ENCODE results near the gene SLC25A4.

The SLC25A4 gene

DNA sequence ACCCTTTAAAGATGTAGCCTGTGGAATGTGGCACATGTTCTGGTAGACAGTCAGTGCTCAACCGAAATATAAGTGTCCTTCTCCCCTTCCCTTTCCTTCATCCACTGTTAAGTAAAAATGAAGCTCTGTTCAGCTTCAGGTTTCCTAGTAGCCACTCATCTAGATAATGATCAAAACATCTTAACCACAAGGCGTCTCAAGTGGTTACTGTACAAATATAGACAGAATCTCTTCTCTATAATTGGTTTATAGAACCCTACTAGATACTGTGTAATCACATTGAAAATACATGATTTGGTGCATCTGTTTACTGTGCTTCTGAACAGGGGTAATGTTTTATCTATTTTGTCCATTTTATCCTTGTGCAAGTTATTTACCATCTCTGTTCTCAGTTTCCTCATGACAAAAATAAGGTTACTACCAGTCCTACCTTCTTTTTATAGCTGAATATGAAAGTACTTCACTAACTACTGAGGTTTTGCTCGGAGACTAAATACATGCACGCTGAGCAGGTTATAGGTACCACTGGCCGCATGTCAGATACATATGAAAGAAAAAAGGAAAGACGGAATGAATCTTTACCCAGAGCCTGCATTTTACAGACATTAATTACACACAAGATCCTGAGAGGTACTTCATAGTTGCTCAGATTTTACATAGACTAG, 20.3 kb upstream of the SLC25A4 start:
- DNase-seq, result no peak

DNA sequence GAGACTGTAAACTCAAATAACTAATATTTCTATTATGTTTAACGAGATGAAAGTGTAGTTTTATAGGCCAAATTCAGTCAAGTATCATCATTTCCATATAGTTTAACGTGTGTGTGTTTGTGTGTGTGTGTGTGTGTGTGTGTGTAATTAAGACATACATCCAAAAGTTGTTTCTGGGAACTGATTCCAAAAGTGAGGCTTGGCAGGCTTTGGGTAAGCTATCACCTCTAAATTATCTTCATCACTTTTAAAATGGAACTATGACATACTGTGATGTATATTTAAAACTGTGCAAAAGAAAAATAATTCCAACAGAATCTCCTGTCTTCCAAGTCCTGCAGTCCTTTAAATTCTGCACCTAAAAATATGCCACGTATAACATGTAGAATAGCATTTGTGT, 19.1 kb upstream of the SLC25A4 start:
- DNase-seq, result no peak

DNA sequence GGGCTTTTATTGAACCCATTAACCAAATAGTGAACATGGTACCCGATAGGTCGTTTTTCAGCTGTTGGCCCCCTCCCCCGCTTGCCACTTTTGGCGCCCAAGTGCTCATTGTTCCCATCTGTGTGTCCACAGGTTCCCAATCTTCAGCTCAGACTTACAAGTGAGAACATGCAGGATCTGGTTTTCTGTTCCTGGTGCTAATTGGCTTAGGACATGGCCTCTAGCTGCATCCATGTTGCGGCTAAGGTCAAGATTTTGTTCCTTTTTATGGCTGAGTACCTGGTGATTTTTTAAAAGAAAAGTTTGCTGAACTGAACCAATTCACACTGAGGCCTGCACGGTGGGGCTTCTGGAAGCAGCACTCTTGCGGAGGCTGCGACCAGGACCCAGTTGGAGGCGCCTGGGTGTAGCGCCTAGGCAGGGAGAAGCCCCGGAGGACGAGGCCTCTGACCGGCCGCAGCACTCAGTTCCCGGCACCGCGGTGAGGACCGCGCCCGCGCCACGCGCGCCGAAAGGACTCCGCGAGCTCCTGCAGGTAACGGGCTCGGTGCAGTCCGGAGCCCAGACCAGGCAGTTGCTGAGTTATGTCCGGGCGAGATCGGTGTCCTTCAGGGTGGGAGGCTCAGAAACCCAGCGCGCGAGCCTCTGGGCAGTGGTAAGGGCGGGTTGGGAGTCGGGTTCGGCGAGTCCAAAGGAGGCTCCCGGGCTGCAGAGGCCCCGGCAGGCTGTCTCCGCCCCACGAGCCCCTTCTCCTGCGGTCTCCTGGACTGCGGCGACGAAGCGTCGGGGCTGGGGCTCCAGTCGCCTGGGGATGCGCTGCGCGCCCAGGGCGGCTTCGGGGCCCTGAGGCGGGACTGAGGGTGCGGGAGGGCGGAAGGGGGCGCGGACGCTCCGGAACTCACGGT, 15.8 kb upstream of the SLC25A4 start:
- DNase-seq, result no peak

DNA sequence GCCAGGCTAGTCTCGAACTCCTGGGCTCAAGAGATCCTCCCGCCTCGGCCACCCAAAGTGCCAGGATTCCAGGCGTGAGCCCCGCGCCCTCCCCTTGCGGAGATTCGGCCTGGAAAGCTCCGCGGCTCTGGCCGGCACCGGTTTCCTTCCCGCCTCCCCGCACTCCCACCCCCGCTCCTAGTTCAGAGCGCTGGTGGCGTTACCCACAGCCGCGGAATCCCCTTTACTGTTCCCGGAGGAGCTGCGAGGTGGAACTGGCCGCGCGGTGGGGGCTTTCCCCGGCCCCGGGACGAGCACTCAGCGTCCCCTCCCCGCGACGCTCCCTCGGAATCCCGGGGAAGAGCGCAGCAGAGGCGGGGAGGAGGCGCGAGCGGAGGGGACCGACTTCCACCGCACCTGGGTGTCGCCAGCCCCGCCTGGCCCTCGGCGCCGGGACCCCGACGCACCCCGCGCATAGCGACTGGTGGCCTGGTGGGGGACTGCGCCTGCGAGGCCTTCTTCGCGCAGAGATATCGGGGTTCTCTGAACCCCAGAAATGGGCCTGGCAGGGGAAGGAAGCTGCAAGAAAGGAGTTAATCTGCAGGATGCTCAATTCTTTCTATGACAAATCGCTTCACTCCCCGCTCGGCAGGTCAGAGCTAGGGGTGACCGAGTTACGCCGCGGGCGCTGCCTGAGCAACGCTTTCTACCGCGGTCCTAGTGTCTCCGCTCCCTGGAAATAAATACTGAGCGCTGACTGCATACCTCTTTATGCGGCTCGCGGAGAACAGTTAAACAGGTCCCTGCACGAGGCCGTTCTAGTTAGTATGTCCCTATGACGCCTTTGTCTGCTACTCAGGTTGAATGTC, 14.6 kb upstream of the SLC25A4 start:
- peak; percentile 25 for DNase-seq

DNA sequence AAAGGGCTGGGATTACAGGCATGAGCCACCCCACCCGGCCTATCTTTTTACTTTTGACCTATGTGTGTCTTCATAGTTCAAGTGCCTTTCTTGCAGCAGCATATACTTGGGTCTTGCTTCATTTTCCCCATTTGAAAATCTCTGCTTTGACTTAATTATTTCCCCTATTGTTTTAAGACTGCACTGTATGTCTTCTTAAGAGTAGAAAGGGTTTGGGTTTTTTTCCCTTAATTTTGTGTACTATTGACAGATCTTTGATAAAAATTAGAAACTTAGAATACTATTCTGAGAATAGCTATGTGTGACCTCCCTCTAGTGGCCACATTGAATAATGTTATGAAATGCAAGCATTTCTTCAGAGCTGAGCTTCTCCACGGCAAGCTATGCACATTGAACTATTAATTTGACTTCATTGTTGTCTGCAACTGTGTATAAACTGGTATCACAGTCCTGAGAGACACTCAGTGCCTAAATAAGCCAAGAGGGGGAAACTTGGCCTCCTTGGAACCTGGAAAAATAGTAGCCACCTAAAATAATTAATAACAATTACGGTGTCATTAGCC, 8.7 kb upstream of the SLC25A4 start:
- peak; percentile 16 for DNase-seq

DNA sequence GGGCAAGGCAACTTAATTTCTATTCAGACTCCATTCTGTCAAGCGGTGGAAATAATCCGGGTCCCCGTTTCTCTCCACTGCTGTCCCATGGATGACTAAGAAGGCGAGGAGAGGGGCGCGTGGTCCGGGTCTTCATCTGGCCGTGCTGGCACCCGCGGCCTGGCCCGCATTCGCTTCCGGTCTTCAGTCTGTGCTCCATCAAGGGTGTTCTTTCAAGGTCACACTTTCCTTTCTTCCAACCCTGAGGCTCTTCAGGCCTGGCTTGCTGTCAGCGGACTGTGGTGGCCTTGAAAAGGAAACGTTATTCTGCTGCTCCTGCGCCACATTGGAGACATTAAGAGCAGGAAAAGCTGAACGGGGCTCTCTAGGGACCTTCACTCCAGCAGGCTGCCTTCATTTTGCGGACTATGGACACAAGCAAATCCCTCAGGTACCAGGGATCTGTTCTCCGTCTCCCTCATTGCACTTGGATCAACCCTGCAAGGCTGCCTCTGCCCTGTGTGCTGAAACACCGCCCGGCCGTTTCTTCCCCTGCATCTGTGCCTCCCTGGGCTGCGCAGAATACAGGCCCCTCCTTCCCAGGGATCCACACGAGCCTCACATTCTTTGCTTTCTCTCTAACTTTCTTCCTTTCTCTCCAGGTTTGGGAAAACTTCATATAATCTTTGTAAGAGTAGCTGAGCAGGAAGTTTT, 5.7 kb upstream of the SLC25A4 start:
- DNase-seq, result no peak

DNA sequence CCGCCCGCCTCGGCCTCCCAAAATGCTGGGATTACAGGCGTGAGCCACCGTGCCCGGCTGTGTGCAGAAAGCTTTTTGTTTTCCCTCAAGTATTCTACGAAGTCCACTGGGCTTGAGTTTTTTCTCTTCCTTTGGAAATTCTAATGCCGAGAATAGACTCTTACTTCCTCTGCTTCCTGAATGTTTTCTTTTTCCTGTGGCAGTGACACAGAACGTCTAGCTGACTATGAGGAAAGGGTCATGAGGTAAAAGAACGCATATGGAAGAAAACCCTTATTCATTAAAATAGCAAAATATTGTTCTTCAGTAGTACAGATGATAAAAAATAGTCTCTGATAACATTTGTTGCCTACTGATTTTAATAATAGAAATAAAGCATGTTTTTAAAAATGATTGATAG, 4.9 kb upstream of the SLC25A4 start:
- no peak for DNase-seq

DNA sequence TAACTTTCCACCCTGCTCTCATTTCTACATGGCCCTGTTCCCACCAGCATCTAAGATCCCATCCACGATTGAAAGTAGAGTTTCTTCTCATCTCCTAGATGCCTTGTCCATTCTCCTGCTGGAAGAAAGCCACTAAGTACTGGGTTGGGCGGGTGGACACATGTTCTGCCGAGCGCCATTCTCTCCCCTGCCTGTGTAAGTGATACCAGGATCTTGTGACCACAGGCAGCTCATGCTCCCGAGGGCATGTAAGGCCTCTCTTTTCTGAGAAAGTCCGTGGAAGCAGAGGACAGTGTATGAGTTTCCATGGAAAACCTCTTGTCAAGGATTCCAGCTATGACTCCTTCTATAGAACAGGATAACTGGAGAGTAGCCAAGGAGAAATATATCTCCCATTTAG, 3.3 kb upstream of the SLC25A4 start:
- DNase-seq, result no peak

DNA sequence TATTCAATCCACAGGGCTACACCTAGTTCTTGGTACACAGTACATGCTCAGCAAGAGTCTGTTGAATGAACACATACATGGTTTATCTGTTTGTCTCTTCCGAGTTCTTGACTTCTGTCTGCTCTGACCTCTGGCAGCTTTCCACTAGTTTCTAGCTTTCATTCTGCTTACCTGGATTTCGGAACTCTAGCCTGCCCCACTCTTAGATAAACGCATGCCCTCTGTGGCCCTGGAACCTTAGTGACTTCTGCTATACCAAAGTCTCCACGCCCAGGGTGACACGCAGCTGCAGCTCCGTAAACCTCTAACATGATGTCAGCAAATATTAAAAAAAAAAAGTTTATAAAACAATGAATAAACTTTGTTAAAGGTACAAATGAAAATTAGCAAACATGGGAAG, 1.3 kb upstream of the SLC25A4 start:
- no peak for DNase-seq

DNA sequence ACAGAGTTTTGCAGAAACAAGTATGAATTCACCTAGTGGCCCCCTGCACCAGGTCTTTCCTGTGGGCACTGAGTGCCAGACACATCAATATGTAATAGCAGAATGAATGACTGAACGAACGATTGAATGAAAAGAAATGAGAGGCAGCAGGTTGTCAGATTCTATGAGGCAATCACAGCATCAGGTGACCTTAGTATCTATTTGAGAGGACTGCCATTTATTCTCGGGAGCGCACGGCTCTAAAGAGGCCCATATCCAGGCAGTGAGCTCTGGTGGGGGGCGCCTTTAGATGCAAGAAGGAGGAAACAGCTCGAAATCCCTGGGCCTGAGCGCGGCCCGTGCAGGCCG, 528 bp upstream of the SLC25A4 start:
- DNase-seq, result no peak

DNA sequence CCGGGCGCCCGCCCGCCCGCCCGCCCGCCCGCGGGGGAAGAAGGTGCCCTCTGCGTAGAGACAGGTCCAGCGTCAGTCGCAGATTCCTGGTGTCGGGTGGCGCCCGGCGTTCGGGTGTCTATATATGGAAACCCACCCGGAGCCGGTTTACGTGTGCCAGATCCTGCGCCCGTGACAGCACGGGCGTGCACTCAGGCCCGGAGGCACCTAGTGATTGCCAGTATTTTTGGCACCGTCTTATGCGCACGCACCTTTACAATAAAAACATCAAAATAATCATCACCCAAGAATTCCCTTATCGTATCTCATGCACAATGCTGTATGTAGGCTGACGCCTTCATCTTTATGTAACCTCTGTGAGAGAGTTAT, 519 bp downstream of the SLC25A4 start:
- peak; percentile 43 for DNase-seq

DNA sequence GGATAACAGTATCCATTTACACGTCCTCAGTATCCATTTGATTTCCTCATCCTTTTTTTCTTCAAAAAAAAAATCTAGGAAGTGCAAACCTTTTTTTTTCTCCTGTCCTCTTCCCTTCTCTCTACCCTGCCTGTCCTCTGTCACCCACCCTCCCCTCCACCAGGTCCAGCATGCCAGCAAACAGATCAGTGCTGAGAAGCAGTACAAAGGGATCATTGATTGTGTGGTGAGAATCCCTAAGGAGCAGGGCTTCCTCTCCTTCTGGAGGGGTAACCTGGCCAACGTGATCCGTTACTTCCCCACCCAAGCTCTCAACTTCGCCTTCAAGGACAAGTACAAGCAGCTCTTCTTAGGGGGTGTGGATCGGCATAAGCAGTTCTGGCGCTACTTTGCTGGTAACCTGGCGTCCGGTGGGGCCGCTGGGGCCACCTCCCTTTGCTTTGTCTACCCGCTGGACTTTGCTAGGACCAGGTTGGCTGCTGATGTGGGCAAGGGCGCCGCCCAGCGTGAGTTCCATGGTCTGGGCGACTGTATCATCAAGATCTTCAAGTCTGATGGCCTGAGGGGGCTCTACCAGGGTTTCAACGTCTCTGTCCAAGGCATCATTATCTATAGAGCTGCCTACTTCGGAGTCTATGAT, 1.7 kb downstream of the SLC25A4 start:
- no peak for DNase-seq

DNA sequence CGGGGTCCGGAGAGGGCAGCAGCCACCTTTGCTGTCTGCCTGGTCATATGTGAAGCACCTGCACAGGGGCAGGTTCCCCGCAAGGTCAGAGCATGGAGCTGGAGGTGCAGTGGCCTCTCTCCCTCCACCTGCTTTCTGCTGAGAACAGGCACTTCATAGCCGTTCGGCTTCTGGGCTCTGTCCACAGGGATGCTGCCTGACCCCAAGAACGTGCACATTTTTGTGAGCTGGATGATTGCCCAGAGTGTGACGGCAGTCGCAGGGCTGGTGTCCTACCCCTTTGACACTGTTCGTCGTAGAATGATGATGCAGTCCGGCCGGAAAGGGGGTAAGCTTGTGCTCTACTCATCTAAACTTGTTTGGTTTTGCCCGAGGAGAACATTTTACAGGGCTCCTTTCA, 2.5 kb downstream of the SLC25A4 start:
- DNase-seq, result no peak

DNA sequence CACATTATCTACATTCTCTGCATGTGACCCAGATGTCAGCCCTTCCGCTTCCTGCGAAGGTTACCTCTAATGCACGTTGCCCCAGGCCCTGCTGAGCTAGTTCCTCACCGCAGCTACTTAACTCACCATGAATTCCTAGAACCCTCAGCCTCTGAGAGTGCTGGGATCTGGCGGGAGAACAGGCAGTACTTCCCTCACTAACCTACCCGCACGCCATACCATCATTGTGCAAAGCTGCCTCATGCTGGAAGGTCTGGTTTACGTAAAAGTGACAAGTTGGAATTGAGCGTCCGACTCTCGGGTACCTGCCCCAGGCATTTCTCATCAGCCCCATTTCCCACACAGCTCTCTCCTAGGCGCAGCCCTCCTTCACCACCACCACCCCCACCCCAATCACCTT, 6.3 kb downstream of the SLC25A4 start:
- DNase-seq, result no peak

DNA sequence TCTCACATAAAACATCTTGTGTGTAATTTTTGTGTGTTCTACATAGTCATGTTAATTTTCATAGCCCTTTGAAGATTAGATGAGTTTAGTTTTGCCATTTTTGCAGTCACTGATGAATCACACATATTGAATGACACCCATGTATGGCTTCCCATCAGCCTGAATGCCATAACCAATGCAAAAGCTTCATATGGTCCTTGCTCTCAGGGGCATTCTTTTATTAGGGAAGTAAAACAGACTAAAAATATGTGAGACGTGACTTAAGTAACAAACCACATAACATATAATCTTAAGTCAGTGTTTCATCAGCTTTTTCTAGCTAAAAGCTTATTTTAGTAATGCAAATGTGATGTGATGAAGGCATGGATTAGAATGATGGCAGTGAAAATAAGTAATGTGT, 8.2 kb downstream of the SLC25A4 start:
- DNase-seq, result no peak

DNA sequence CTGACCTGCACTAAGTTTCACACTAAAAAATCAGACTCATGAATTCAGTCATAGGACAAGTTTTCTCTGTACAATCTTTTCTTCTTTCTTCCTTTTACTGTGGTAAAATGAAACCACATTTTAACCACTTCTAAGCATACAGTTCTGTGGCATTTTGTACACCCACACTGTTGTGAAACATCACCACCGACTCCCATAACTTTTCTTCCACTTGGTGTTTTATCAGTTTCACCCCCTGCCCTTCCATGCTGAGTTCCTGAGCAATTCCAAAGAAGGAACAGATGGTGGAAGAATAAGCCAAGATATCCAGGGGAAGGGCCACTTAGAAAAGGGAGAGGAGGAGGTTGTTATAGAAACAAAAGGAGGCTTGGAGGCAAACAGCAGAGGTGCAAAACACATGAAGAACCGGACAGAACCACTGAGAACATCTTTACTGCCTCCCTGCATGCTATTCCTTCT, 22.6 kb downstream of the SLC25A4 start:
- DNase-seq, result no peak

DNA sequence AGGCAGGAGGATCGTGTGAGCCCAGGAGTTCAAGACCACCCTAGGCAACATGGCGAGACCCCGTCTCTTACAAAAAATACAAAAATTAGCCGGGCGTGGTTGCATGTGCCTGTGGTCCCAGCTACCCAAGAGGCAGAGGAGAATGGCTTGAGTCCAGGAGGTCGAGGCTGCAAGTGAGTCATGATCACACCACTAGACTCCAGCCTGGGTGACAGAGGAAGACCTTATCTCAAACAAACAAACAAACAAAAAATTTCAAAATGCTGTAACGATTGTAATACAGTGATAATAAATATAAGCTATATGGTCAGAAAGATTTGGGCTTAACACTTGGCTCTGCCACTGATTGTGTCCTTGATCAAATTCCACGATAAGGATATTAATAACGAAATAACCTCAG, 24.2 kb downstream of the SLC25A4 start:
- no peak for DNase-seq

DNA sequence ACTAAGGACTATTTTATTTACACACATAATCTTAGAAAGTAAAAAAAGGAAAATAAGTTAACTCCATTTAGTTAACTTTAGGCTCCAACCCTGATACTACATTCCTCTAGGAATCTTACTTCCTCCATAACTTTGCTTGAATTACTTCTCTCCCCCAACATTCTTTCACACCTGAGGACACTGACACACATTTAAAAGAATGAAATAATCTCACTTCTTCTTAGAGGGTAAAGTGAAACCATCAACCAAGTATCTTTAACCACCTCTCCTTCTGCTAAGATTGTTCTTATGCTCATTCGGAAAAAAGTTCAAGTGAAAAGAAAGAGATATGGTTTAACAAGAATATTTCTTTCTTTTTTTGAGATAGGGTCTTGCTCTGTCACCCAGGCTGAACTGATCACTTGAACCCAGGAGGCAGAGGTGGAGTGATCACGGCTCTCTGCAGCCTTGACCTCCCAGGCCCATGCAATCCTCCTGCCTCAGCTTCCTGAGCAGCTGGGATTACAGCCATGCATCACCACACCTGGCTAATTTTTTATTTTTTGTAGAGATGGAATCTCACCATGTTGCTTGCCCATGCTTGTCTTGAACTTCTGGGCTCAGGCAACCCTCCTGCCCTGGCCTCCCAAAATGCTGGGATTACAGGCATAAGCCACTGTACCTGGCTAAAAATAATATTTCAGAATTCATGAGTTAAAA, 28.5 kb downstream of the SLC25A4 start:
- no peak for DNase-seq

DNA sequence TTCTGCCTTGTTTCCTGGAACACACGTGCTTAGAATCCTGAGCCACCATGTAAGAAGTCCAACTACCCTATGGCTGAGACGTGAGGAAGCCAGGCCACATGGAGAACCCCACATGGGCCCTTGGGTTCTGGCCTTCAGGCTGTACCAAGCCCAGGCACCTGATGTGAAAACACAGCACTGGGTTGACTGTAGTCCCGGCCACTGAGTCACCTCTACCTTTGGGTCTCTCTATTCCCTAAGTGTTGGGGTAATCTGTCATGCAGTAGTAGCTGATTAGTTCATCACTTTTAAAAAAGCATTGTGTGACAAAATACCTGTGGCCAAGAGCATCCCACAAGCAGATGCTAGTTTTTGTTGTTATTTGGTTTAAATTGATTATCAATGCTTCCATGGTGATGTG, 36.4 kb downstream of the SLC25A4 start:
- DNase-seq, result no peak

DNA sequence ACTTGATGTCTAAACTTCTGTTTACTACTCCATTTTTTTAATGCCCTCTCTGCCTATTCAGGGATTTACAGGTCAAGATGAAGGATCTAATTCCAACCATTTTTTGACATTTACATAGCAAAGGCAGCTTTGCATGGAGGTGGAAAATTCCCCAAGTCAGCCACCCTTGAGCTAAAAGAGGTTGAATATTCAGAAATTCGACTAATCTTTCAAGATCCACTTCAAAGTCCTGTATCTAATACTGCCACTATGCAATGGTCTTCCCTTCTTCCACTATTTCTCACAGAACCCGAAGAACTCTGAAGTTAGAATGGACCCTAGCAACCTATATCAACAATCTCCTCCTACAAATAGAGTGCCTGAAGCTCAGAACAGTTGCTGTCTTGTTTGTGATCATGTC, 39.2 kb downstream of the SLC25A4 start:
- DNase-seq, result no peak

DNA sequence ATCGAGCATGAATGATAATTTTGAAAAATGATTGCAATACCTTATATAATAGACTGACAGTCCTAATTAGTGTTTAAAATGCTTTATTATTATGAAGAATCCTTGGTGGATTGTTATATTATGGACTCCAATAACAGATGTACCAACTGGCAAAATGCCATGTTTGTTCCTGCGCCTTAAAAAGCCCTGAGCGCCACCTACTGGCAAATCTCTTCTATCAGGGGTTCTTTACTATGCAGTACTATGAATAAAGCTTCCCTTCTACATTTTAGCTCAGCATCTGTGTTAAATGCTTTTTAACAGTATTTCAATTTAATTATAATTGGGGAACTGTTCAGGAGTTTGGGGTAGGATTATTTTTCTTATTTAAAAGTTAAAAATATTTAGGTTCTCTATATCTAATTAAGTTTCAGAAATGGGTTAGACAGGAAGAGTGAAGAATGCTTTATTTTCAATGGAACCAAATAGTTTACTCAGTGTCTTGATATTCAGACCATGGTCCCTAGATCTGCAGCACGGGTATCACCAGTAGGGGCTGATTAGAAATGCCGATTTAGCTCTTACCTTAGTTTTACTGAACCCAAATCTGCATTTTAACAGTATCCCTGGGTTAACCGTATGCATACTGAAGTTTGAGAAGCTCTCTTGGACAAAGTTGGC, 40.7 kb downstream of the SLC25A4 start:
- peak; percentile 87 for DNase-seq
